ENCODE measurements around the gene KCNIP4.

GRCh38 chr4:21655031-21655430 lies 293.5 kb downstream of the KCNIP4 start:
- TF ChIP-seq CTCF (IDR thresholded peaks at IDR 0.05) = no peak
- no peak for TF ChIP-seq POLR2A (IDR thresholded peaks at IDR 0.05)
